ENCODE measurements around the gene TMEM182. TPM values are rescaled to one million over a fixed set of nuclear protein-coding genes. Genes with fewer than 3 reads are reported as not detected.
A peak's percentile ranks its signal among the peaks of the same experiment; 100 is the strongest.

TMEM182 gene
- total RNA-seq, 4 donors from 2014 or later, result 0.53 to 1.5 (median 0.75) TPM

- WGBS, 2 donors, result 3 to 5% methylated on average over 5 of the region's 5 CpGs
- H3K4me3 ChIP-seq (ENCODE audit: low read depth, poor library complexity, severe bottlenecking), result no peak overlapping the region
- DNase-seq (ENCODE audit: low spot score in 2 of 2), result no peak
- TF ChIP-seq POLR2A (IDR thresholded peaks at IDR 0.05) (no peak), CTCF (IDR thresholded peaks at IDR 0.05) (no peak)
- intact Hi-C loops (cut with DNase I; ENCODE audit: low total_unique reads), result no loop called here
Observed at GRCh38 chr2:102826904-102827303, 65.1 kb downstream of the TMEM182 start.

GRCh38 chr2:102832789-102833188, 71.0 kb downstream of the TMEM182 start:
- 68 to 73% methylated on average over 2 of the region's 2 CpGs for WGBS, 2 donors
- no peak for DNase-seq (ENCODE audit: low spot score in 2 of 2)
- TF ChIP-seq CTCF (IDR thresholded peaks at IDR 0.05) (no peak), POLR2A (IDR thresholded peaks at IDR 0.05) (no peak)
- intact Hi-C loops (cut with DNase I; ENCODE audit: low total_unique reads), result no loop called here
- no peak overlapping the region for H3K4me3 ChIP-seq (ENCODE audit: low read depth, poor library complexity, severe bottlenecking)

GRCh38 chr2:102834523-102835273, 72.9 kb downstream of the TMEM182 start:
- TF ChIP-seq CTCF (IDR thresholded peaks at IDR 0.05), result no peak
- no peak for TF ChIP-seq POLR2A (IDR thresholded peaks at IDR 0.05)
- 77 to 82% methylated on average over 6 of the region's 6 CpGs for WGBS, 2 donors
- intact Hi-C loops (cut with DNase I; ENCODE audit: low total_unique reads), result no loop called here
- DNase-seq (ENCODE audit: low spot score in 2 of 2), result no peak
- no peak overlapping the region for H3K4me3 ChIP-seq (ENCODE audit: low read depth, poor library complexity, severe bottlenecking)

- intact Hi-C loops (cut with DNase I; ENCODE audit: low total_unique reads), result no loop called here
- no peak for DNase-seq (ENCODE audit: low spot score in 2 of 2)
- 71 to 80% methylated on average over 8 of the region's 8 CpGs for WGBS, 2 donors
- no peak overlapping the region for H3K4me3 ChIP-seq (ENCODE audit: low read depth, poor library complexity, severe bottlenecking)
- TF ChIP-seq POLR2A (IDR thresholded peaks at IDR 0.05) (no peak), CTCF (IDR thresholded peaks at IDR 0.05) (no peak)
Observed at GRCh38 chr2:102837626-102838198, 75.9 kb downstream of the TMEM182 start.

- WGBS, 2 donors, result 35% methylated on average over 8 of the region's 8 CpGs
- intact Hi-C loops (cut with DNase I; ENCODE audit: low total_unique reads), result no loop called here
- TF ChIP-seq CTCF (IDR thresholded peaks at IDR 0.05) (no peak), POLR2A (IDR thresholded peaks at IDR 0.05) (no peak)
- peak in 1 of 2 donors; percentile 27 for DNase-seq (ENCODE audit: low spot score in 2 of 2)
- no peak overlapping the region for H3K4me3 ChIP-seq (ENCODE audit: low read depth, poor library complexity, severe bottlenecking)
Observed at GRCh38 chr2:102839668-102840388, 78.0 kb downstream of the TMEM182 start.

Data from lower leg skin (tissue), 4 donors.